ENCODE results near the gene MADCAM1.

MADCAM1 gene

GRCh38 chr19:547117-547516 lies 50.8 kb downstream of the MADCAM1 start:
- Mint-ChIP-seq H3K36me3 (ENCODE audit: low read depth) (peaks cover 14% of the 10 kb centered on the region), H3K27ac (no peak overlapping the region), H3K4me1 (ENCODE audit: low read depth) (peaks cover 24% of the 10 kb centered on the region), H3K27me3 (peaks cover 35% of the 10 kb centered on the region), H3K4me3 (no peak overlapping the region), H3K9me3 (no peaks in the 10 kb centered on the region)
- intact Hi-C loops (cut with micrococcal nuclease), result no loop called here

GRCh38 chr19:547836-548720 lies 51.8 kb downstream of the MADCAM1 start:
- Mint-ChIP-seq H3K27me3 (peaks cover 35% of the 10 kb centered on the region), H3K9me3 (no peaks in the 10 kb centered on the region), H3K27ac (no peak overlapping the region), H3K4me3 (no peak overlapping the region), H3K36me3 (ENCODE audit: low read depth) (peaks cover 4% of the 10 kb centered on the region), H3K4me1 (ENCODE audit: low read depth) (peaks cover 23% of the 10 kb centered on the region)
- intact Hi-C loops (cut with micrococcal nuclease), result no loop called here

DNA sequence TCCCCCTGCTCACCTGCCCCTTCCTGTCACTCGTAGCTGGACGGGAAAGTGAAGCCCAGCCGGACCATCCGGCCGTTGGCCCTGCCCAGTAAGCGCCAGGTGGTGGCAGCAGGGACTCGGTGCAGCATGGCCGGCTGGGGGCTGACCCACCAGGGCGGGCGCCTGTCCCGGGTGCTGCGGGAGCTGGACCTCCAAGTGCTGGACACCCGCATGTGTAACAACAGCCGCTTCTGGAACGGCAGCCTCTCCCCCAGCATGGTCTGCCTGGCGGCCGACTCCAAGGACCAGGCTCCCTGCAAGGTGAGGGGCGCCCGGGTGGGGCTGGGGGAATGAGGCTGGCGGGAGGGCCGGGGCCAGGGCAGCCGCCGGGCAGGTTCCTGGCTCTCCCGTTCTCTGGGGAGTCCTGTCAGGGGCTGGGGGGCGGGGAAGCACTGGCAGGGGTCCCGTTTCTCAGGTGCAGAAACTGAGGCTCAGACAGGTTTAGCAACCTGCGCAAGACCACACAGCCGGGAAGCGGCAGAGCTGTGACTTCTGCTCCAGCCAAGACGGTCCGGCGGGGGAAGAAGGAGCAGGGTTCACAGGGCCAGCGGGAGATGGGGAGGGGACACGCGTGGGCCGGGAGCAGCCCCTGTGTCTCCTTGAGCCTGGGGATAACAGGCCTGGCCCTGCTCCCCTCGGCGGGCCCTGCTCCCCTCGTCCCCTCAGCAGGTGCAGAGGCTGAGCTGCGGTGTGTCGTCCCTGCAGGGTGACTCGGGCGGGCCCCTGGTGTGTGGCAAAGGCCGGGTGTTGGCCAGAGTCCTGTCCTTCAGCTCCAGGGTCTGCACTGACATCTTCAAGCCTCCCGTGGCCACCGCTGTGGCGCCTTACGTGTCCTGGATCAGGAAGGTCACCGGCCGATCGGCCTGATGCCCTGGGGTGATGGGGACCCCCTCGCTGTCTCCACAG lies 52.9 kb downstream of the MADCAM1 start:
- no peak overlapping the region for H3K4me3 Mint-ChIP-seq
- H3K9me3 Mint-ChIP-seq, result no peaks in the 10 kb centered on the region
- H3K27ac Mint-ChIP-seq, result no peak overlapping the region
- no peaks in the 10 kb centered on the region for H3K36me3 Mint-ChIP-seq (ENCODE audit: low read depth)
- H3K4me1 Mint-ChIP-seq (ENCODE audit: low read depth), result peaks cover 12% of the 10 kb centered on the region
- intact Hi-C loops (cut with micrococcal nuclease), result no loop called here
- H3K27me3 Mint-ChIP-seq, result peaks cover 27% of the 10 kb centered on the region

DNA sequence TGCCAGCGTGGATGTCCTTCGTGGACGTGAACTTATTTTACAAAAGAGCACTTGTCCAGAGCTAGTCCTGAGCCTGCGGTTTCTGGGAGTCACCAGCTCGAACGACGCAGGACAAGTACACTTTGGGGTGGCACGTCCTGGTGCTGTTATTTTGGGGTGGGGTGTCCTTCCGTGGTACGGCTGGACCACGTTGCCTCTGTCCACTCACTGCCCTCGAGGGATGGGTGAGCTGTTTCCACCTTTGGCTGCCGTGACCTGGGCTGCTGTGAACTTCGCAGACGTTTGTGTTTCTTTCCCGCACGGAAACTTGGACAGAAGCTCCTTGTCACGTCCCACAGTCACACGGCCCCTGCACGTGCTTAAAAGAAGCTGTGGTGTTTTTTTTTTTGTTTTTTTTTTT lies 58.5 kb downstream of the MADCAM1 start:
- Mint-ChIP-seq H3K4me1 (ENCODE audit: low read depth) (peaks cover 39% of the 10 kb centered on the region), H3K27me3 (peaks cover 7% of the 10 kb centered on the region), H3K9me3 (no peaks in the 10 kb centered on the region), H3K4me3 (no peak overlapping the region), H3K27ac (peak overlapping the region; percentile 87), H3K36me3 (ENCODE audit: low read depth) (no peaks in the 10 kb centered on the region)
- intact Hi-C loops (cut with micrococcal nuclease), result no loop called here
